Pancreas (tissue), 10 donors: ENCODE results near the gene HBEGF. TPM values are rescaled to one million over a fixed set of nuclear protein-coding genes. Genes with fewer than 3 reads are reported as not detected.
A peak's percentile ranks its signal among the peaks of the same experiment; 100 is the strongest.

Experiments used
- ATAC-seq, 4 donors: fragments of 200-7000 bp; cut with Tn5 transposase; one replicate each; pipeline versions ENCODE4 v1.8.0 to v1.9.1; 2020; ENCODE audit warnings: mild to moderate bottlenecking in 4 of 4, moderate library complexity in 4 of 4
- DNase-seq, 6 donors: peaks; one replicate each; pipeline ENCODE4 v3.0.0-alpha.2; 2020
- FAIRE-seq: peaks from 2 replicates; lab custom pipeline; 2012; peaks lifted over from hg19 to GRCh38; lab: Jason Lieb, UNC
- H3K27ac ChIP-seq, 4 donors: fragments of 200-600 bp; sonication (generic); 1 replicate in 3 of 4; 2 replicates in 1 of 4; pipeline versions ENCODE4 v1.5.0 to v1.8.0; 2020
- H3K27me3 ChIP-seq, 4 donors: fragments of 200-600 bp; one replicate each; pipeline ENCODE4 v1.8.0; 2021
- H3K36me3 ChIP-seq, 3 donors: fragments of 200-600 bp; sonication (generic) in 1 of 3; one replicate each; pipeline versions ENCODE4 v1.5.0 to v1.8.0; 2020 to 2021
- H3K4me1 ChIP-seq, 3 donors: fragments of 200-600 bp; one replicate each; pipeline ENCODE4 v1.8.0; 2021
- H3K4me3 ChIP-seq, 4 donors: fragments of 200-600 bp; sonication (generic) in 2 of 4; one replicate each; pipeline versions ENCODE4 v1.5.0 to v1.8.0; 2020 to 2021
- H3K9me3 ChIP-seq, 4 donors: fragments of 200-600 bp; one replicate each; pipeline ENCODE4 v1.8.0; 2021
- CTCF ChIP-seq, 4 donors: fragments of 200-600 bp; sonication (generic) in 3 of 4; IDR thresholded peaks; one replicate each; pipeline versions ENCODE4 v1.5.0 to v1.8.0; 2021; ENCODE audit warnings: antibody characterized with exemption in 4 of 4
- WGBS, 2 donors: extraction: QIAGEN DNeasy Blood & Tissue Kit; methylation state at CpG; one replicate each; pipeline ENCODE4 v1.1.7; 2013; 5-methylcytosine and 5-hydroxymethylcytosine counted together
- intact Hi-C, 3 donors: fragments of 100-400 bp; cut with DNase I; formaldehyde crosslinking; loops; one replicate each; pipeline versions ENCODE4 v1.11.1 to v1.14.2; 2022
- polyA plus RNA-seq, 2 donors: library from polyadenylated mRNA; stranded (reverse); fragments of 200-250 nt; gene quantifications; one replicate each; pipeline ENCODE4 v1.2.3, GENCODE V29; 2013
- total RNA-seq, 6 donors: library from RNA; stranded (reverse); fragmentation: NEBNext Ultra II Directional in 4 of 6; extraction: Animal tissue kit (Norgen Biotek cat#: 25700) in 4 of 6; gene quantifications; one replicate each; pipeline versions ENCODE4 v1.2.1 to v1.2.4, GENCODE V29; 2021 to 2023
- donor health status: healthy with polysubstance abuse.
- donor health status: DM: no; HTN: no; CAD: no; lungs with moderate emphysema.
- donor health status: DM: no; HTN: no; CAD: no.
- donor health status: control.
- donor health status: control.
- donor health status: Bipolar disorder and iron deficiency.
- donor health status: DM: yes; HTN: yes; CAD: no.
- donor health status: DM: no; HTN: no; CAD: no.
- donor health status: DM: no; HTN: no; CAD: no.
- donor health status: DM: yes; HTN: yes; CAD: no.

Gene HBEGF
- total and polyA plus RNA-seq, 8 donors, result 0.97 to 5.0 (median 2.0) TPM

GRCh38 chr5:140324041-140324600 lies 22.3 kb downstream of the HBEGF start:
- Histone ChIP-seq H3K4me3 (no peak overlapping the region), H3K27me3 (no peaks in the 10 kb centered on the region), H3K27ac (peak overlapping the region; percentile 72 to 85 (median 82)), H3K9me3 (no peaks in the 10 kb centered on the region), H3K36me3 (no peaks in the 10 kb centered on the region), H3K4me1 (peaks cover 20 to 27% (median 27%) of the 10 kb centered on the region in 3 donors)
- WGBS, 2 donors, result 53 to 54% methylated on average over 5 of the region's 5 CpGs
- FAIRE-seq (no peak), DNase-seq (no peak), ATAC-seq (no peak)
- TF ChIP-seq CTCF (IDR thresholded peaks at IDR 0.05), result no peak
- intact Hi-C loops, result no loop called here

GRCh38 chr5:140322751-140323731 lies 23.4 kb downstream of the HBEGF start:
- no peaks in the 10 kb centered on the region for H3K9me3 ChIP-seq
- H3K4me3 ChIP-seq, result no peak overlapping the region
- DNase-seq (peak; percentile 67 to 83 (median 70)), ATAC-seq (peak; percentile 82 to 94 (median 90)), FAIRE-seq (no peak)
- 15 to 16% methylated on average over 9 of the region's 9 CpGs for WGBS, 2 donors
- H3K4me1 ChIP-seq, result peaks cover 20 to 27% (median 27%) of the 10 kb centered on the region in 3 donors
- H3K27ac ChIP-seq, result peak overlapping the region; percentile 72 to 85 (median 82)
- no peaks in the 10 kb centered on the region for H3K27me3 ChIP-seq
- H3K36me3 ChIP-seq, result no peaks in the 10 kb centered on the region
- TF ChIP-seq CTCF (IDR thresholded peaks at IDR 0.05), result no peak
- intact Hi-C loops, result no loop called here

- FAIRE-seq, result no peak
- Histone ChIP-seq H3K27ac (peak overlapping the region in 1 of 4 donors; percentile 82), H3K27me3 (no peaks in the 10 kb centered on the region), H3K9me3 (no peaks in the 10 kb centered on the region), H3K4me1 (peaks cover 20 to 27% (median 27%) of the 10 kb centered on the region in 3 donors), H3K36me3 (no peaks in the 10 kb centered on the region), H3K4me3 (no peak overlapping the region)
- intact Hi-C loops, result no loop called here
- DNase-seq, result peak in 1 of 6 donors; percentile 55
- TF ChIP-seq CTCF (IDR thresholded peaks at IDR 0.05), result no peak
- 88 to 98% methylated on average over 2 of the region's 2 CpGs for WGBS, 2 donors
- ATAC-seq, result peak in 2 of 4 donors; percentile 21 to 48
Observed at GRCh38 chr5:140321796-140322195, 24.6 kb downstream of the HBEGF start.

- intact Hi-C loops, result no loop called here
- Histone ChIP-seq H3K4me3 (no peak overlapping the region), H3K9me3 (no peaks in the 10 kb centered on the region), H3K36me3 (no peaks in the 10 kb centered on the region), H3K27me3 (no peaks in the 10 kb centered on the region), H3K27ac (no peak overlapping the region), H3K4me1 (peaks cover 19 to 25% (median 24%) of the 10 kb centered on the region in 3 donors)
- DNase-seq, result no peak
- WGBS, 2 donors, result 88 to 94% methylated on average over 1 of the region's 1 CpG
- FAIRE-seq, result no peak
- ATAC-seq, result no peak
- TF ChIP-seq CTCF (IDR thresholded peaks at IDR 0.05), result no peak
Observed at GRCh38 chr5:140319833-140320232, 26.6 kb downstream of the HBEGF start.
